ENCODE measurements around the gene GCHFR. TPM values are rescaled to one million over a fixed set of nuclear protein-coding genes. Genes with fewer than 3 reads are reported as not detected.

The GCHFR gene
- total RNA-seq, 2 experiments from 2014 or later = 36.0 to 40.2 TPM

GRCh38 chr15:40799523-40799922, 35.7 kb downstream of the GCHFR start:
- DNase-seq = no peak
- no peaks in the 10 kb centered on the region for H3K27me3 Mint-ChIP-seq
- ChIA-PET POLR2A (no interaction called here), CTCF (interaction anchor here (0.9 to 3.2 kb wide), 2 partner anchors 60 to 95 kb away, joined by 4 to 9 read pairs; partner anchors contain the start of gene VPS18)
- H3K36me3 Mint-ChIP-seq = peaks cover 12% of the 10 kb centered on the region
- H3K4me3 Mint-ChIP-seq = no peak overlapping the region
- H3K4me1 Mint-ChIP-seq (ENCODE audit: low read depth) = peaks cover 22% of the 10 kb centered on the region
- intact Hi-C loops (cut with micrococcal nuclease) = no loop called here
- H3K9me3 Mint-ChIP-seq = no peaks in the 10 kb centered on the region
- no peak overlapping the region for H3K27ac Mint-ChIP-seq

- Mint-ChIP-seq H3K36me3 (peaks cover 14% of the 10 kb centered on the region), H3K4me3 (no peak overlapping the region), H3K4me1 (ENCODE audit: low read depth) (peaks cover 25% of the 10 kb centered on the region), H3K27ac (no peak overlapping the region), H3K9me3 (no peaks in the 10 kb centered on the region), H3K27me3 (no peaks in the 10 kb centered on the region)
- ChIA-PET CTCF (interaction anchor here (0.6 to 2.1 kb wide), 3 partner anchors 12 to 56 kb away, joined by 3 to 10 read pairs (median 5); no protein-coding TSS in a partner anchor), POLR2A (interaction anchor here (1.3 kb wide), 1 partner anchor 109 kb away, joined by 4 read pairs; no protein-coding TSS in a partner anchor)
- intact Hi-C loops (cut with micrococcal nuclease) = no loop called here
- DNase-seq = no peak
Observed at GRCh38 chr15:40803076-40803475, 39.2 kb downstream of the GCHFR start.

- H3K9me3 Mint-ChIP-seq = no peaks in the 10 kb centered on the region
- peaks cover 14% of the 10 kb centered on the region for H3K36me3 Mint-ChIP-seq
- no peak for DNase-seq
- H3K27me3 Mint-ChIP-seq = no peaks in the 10 kb centered on the region
- no peak overlapping the region for H3K4me3 Mint-ChIP-seq
- ChIA-PET POLR2A (interaction anchor here (1.0 to 1.3 kb wide), 2 partner anchors 34 to 109 kb away, joined by 3 to 4 read pairs; partner anchors contain the start of gene C15orf62), CTCF (interaction anchor here (0.6 to 1.2 kb wide), 2 partner anchors 13 to 55 kb away, joined by 3 to 5 read pairs; no protein-coding TSS in a partner anchor)
- intact Hi-C loops (cut with micrococcal nuclease) = no loop called here
- no peak overlapping the region for H3K27ac Mint-ChIP-seq
- H3K4me1 Mint-ChIP-seq (ENCODE audit: low read depth) = peaks cover 25% of the 10 kb centered on the region
Observed at GRCh38 chr15:40803688-40804087, 39.8 kb downstream of the GCHFR start.

- intact Hi-C loops (cut with micrococcal nuclease) = loop anchor here (1.0 to 5.0 kb wide), 13 partner anchors 8 to 477 kb away; partner anchors contain the start of genes CCDC32, INO80, KNL1 and RMDN3
- peaks cover 24% of the 10 kb centered on the region for H3K4me1 Mint-ChIP-seq (ENCODE audit: low read depth)
- ChIA-PET CTCF (interaction anchor here (0.6 to 3.5 kb wide), 6 partner anchors 15 to 135 kb away, joined by 4 to 21 read pairs (median 9); partner anchors contain the start of gene VPS18), POLR2A (interaction anchor here (1.4 to 1.5 kb wide), 3 partner anchors 14 to 112 kb away, joined by 3 to 5 read pairs (median 4); partner anchors contain the start of gene SPINT1)
- peak overlapping the region; percentile 98 for H3K27ac Mint-ChIP-seq
- H3K36me3 Mint-ChIP-seq = peaks cover 20% of the 10 kb centered on the region
- H3K27me3 Mint-ChIP-seq = no peaks in the 10 kb centered on the region
- no peaks in the 10 kb centered on the region for H3K9me3 Mint-ChIP-seq
- DNase-seq = no peak
- H3K4me3 Mint-ChIP-seq = peak overlapping the region; percentile 97
Observed at GRCh38 chr15:40806672-40807027, 42.8 kb downstream of the GCHFR start.

- intact Hi-C loops (cut with micrococcal nuclease) = loop anchor here (1.0 to 5.0 kb wide), 13 partner anchors 9 to 476 kb away; partner anchors contain the start of genes CCDC32, INO80, KNL1 and RMDN3
- CTCF ChIA-PET = interaction anchor here (1.1 to 3.5 kb wide), 6 partner anchors 15 to 365 kb away, joined by 3 to 21 read pairs (median 9); partner anchors contain the start of gene VPS18
- DNase-seq = peak; percentile 97
- Mint-ChIP-seq H3K9me3 (no peaks in the 10 kb centered on the region), H3K4me1 (ENCODE audit: low read depth) (peaks cover 21% of the 10 kb centered on the region), H3K4me3 (peak within 1 kb of the TSS; percentile 97), H3K27ac (peak within 1 kb of the TSS; percentile 98), H3K27me3 (no peaks in the 10 kb centered on the region), H3K36me3 (peaks cover 17% of the 10 kb centered on the region)
- POLR2A ChIA-PET = interaction anchor here (0.9 to 1.5 kb wide), 4 partner anchors 14 to 113 kb away, joined by 3 to 5 read pairs (median 4); partner anchors contain the start of gene SPINT1
Observed at GRCh38 chr15:40807028-40807887, 43.4 kb downstream of the GCHFR start, which contains the start of the genes DNAJC17 and ZFYVE19. DNAJC17 (minus strand) TSS chr15:40807473; CDS start chr15:40807446, 27 bp downstream. ZFYVE19 (plus strand) TSS chr15:40807089; CDS start chr15:40807590, 501 bp downstream.

GRCh38 chr15:40807888-40808461, 44.1 kb downstream of the GCHFR start:
- peaks cover 16% of the 10 kb centered on the region for H3K36me3 Mint-ChIP-seq
- H3K9me3 Mint-ChIP-seq = no peaks in the 10 kb centered on the region
- H3K27me3 Mint-ChIP-seq = no peaks in the 10 kb centered on the region
- peak overlapping the region; percentile 98 for H3K27ac Mint-ChIP-seq
- peaks cover 21% of the 10 kb centered on the region for H3K4me1 Mint-ChIP-seq (ENCODE audit: low read depth)
- POLR2A ChIA-PET = interaction anchor here (0.9 to 1.5 kb wide), 4 partner anchors 15 to 114 kb away, joined by 3 to 5 read pairs (median 4); partner anchors contain the start of gene SPINT1
- H3K4me3 Mint-ChIP-seq = peak overlapping the region; percentile 97
- intact Hi-C loops (cut with micrococcal nuclease) = loop anchor here (1.0 to 5.0 kb wide), 13 partner anchors 10 to 475 kb away; partner anchors contain the start of genes CCDC32, INO80, KNL1 and RMDN3
- DNase-seq = no peak
- CTCF ChIA-PET = interaction anchor here (0.8 to 3.5 kb wide), 7 partner anchors 16 to 365 kb away, joined by 3 to 21 read pairs (median 8); partner anchors contain the start of genes SPINT1 and VPS18

GRCh38 chr15:40808861-40809450, 45.1 kb downstream of the GCHFR start:
- H3K9me3 Mint-ChIP-seq = no peaks in the 10 kb centered on the region
- H3K36me3 Mint-ChIP-seq = peaks cover 20% of the 10 kb centered on the region
- no peak for DNase-seq
- ChIA-PET CTCF (interaction anchor here (0.8 to 3.5 kb wide), 2 partner anchors 35 to 50 kb away, joined by 3 to 21 read pairs; partner anchors contain the start of gene SPINT1), POLR2A (no interaction called here)
- peaks cover 21% of the 10 kb centered on the region for H3K4me1 Mint-ChIP-seq (ENCODE audit: low read depth)
- intact Hi-C loops (cut with micrococcal nuclease) = loop anchor here (5.0 kb wide), 1 partner anchor 308 kb away; the partner anchor contains the start of gene INO80
- no peak overlapping the region for H3K27ac Mint-ChIP-seq
- H3K27me3 Mint-ChIP-seq = no peaks in the 10 kb centered on the region
- H3K4me3 Mint-ChIP-seq = peak overlapping the region; percentile 97

- intact Hi-C loops (cut with micrococcal nuclease) = no loop called here
- no peaks in the 10 kb centered on the region for H3K27me3 Mint-ChIP-seq
- H3K9me3 Mint-ChIP-seq = no peaks in the 10 kb centered on the region
- CTCF ChIA-PET = interaction anchor here (0.9 to 3.7 kb wide), 3 partner anchors 45 to 81 kb away, joined by 3 to 12 read pairs (median 7); partner anchors contain the start of gene VPS18
- DNase-seq = no peak
- H3K4me3 Mint-ChIP-seq = no peak overlapping the region
- peaks cover 22% of the 10 kb centered on the region for H3K36me3 Mint-ChIP-seq
- H3K27ac Mint-ChIP-seq = no peak overlapping the region
- POLR2A ChIA-PET = no interaction called here
- peaks cover 12% of the 10 kb centered on the region for H3K4me1 Mint-ChIP-seq (ENCODE audit: low read depth)
Observed at GRCh38 chr15:40812721-40813425, 49.0 kb downstream of the GCHFR start.

GRCh38 chr15:40815042-40815698, 51.3 kb downstream of the GCHFR start:
- intact Hi-C loops (cut with micrococcal nuclease) = no loop called here

More at GRCh38 chr15:40815042-40815698, 51.3 kb downstream of the GCHFR start:
- CTCF ChIA-PET = interaction anchor here (0.7 to 3.7 kb wide), 4 partner anchors 33 to 44 kb away, joined by 3 to 12 read pairs (median 4); no protein-coding TSS in a partner anchor
- POLR2A ChIA-PET = no interaction called here
- H3K9me3 Mint-ChIP-seq = no peaks in the 10 kb centered on the region
- no peak for DNase-seq
- peaks cover 20% of the 10 kb centered on the region for H3K36me3 Mint-ChIP-seq
- no peak overlapping the region for H3K4me3 Mint-ChIP-seq
- H3K27me3 Mint-ChIP-seq = no peaks in the 10 kb centered on the region
- H3K4me1 Mint-ChIP-seq (ENCODE audit: low read depth) = no peaks in the 10 kb centered on the region
- no peak overlapping the region for H3K27ac Mint-ChIP-seq

Data from activated CD4-positive, alpha-beta memory T cell treated with anti-CD3 and anti-CD28 coated beads for 36 hours (primary cell).